SK-N-SH (cell line): ENCODE data around the gene MRI1. TPM values are rescaled to one million over a fixed set of nuclear protein-coding genes. Genes with fewer than 3 reads are reported as not detected.

Experiments
- CTCF ChIA-PET: fragments of 300-600, 350-600 bp; formaldehyde crosslinking; extraction: SDS; loops from one replicate; lab custom pipeline; 2021; lab: Yijun Ruan, JAX
- POLR2A ChIA-PET: fragments of 350-600 bp; sonication (Branson Sonifier 250); formaldehyde crosslinking; extraction: SDS; loops from one replicate; lab custom pipeline; 2020; ENCODE audit warnings: antibody characterized with exemption, inconsistent platforms; lab: Yijun Ruan, JAX
- DNase-seq: peaks from one replicate; pipeline ENCODE4 v3.0.0; 2012
- H2AFZ ChIP-seq: fragments of 200-600 bp; sonication (generic); 2 replicates; pipeline ENCODE4 v1.8.1; 2016; ENCODE audit warnings: antibody characterized with exemption, mild to moderate bottlenecking, low read depth
- H3F3A ChIP-seq: fragments of 200-600 bp; sonication (generic); replicated peaks from 2 replicates; pipeline ENCODE3; 2016; ENCODE audit warnings: antibody characterized with exemption, mild to moderate bottlenecking; ENCODE audit not compliant: insufficient read depth
- H3K27ac ChIP-seq, 2 experiments: fragments of 200-500 bp in 1 of 2; fragments of 200-600 bp in 1 of 2; sonication (Bioruptor generic) in 1 of 2; sonication (generic), shearing (Covaris generic) in 1 of 2; 2 replicates each; pipeline versions ENCODE4 v1.5.1 to v1.6.1; 2014 to 2016; ENCODE audit warnings: low read depth in 2 of 2, inconsistent platforms in 1 of 2, low read length in 1 of 2, mild to moderate bottlenecking in 1 of 2, mixed read lengths in 1 of 2
- H3K27me3 ChIP-seq: fragments of 200-600 bp; sonication (generic), shearing (Covaris generic); 2 replicates; pipeline ENCODE4 v1.6.1; 2016; ENCODE audit warnings: mixed run types; ENCODE audit not compliant: insufficient read depth
- H3K36me3 ChIP-seq, 2 experiments: fragments of 200-500 bp in 1 of 2; fragments of 200-600 bp in 1 of 2; sonication (Bioruptor generic) in 1 of 2; sonication (generic) in 1 of 2; replicated peaks in 1 of 2; 2 replicates each; pipeline versions ENCODE3 to v1.5.1; 2014 to 2016; ENCODE audit warnings: low read length in 1 of 2, mild to moderate bottlenecking in 1 of 2; ENCODE audit not compliant: insufficient read depth in 2 of 2, control insufficient read depth in 1 of 2
- H3K4me1 ChIP-seq, 2 experiments: fragments of 200-500 bp in 1 of 2; fragments of 200-600 bp in 1 of 2; sonication (Bioruptor generic) in 1 of 2; sonication (generic), shearing (Covaris generic) in 1 of 2; 2 replicates each; pipeline versions ENCODE4 v1.5.1 to v1.6.1; 2014 to 2016; ENCODE audit warnings: low read depth in 1 of 2, low read length in 1 of 2, mixed run types in 1 of 2; ENCODE audit not compliant: insufficient read depth in 2 of 2, control insufficient read depth in 1 of 2
- H3K4me2 ChIP-seq: fragments of 200-600 bp; sonication (generic), shearing (Covaris generic); 2 replicates; pipeline ENCODE4 v1.6.1; 2017; ENCODE audit warnings: mixed run types
- H3K4me3 ChIP-seq, 2 experiments: fragments of 200-500 bp in 1 of 2; fragments of 200-600 bp in 1 of 2; sonication (Bioruptor generic) in 1 of 2; sonication (generic), shearing (Covaris generic) in 1 of 2; 2 replicates each; pipeline versions ENCODE4 v1.5.1 to v1.8.1; 2014 to 2016; ENCODE audit warnings: low read depth in 2 of 2, inconsistent platforms in 1 of 2, low read length in 1 of 2, mild to moderate bottlenecking in 1 of 2, mixed read lengths in 1 of 2, moderate library complexity in 1 of 2
- H3K79me2 ChIP-seq: fragments of 200-600 bp; sonication (generic); 2 replicates; pipeline ENCODE4 v1.8.1; 2017; ENCODE audit warnings: mild to moderate bottlenecking; ENCODE audit not compliant: insufficient read depth
- H3K9ac ChIP-seq: fragments of 200-600 bp; sonication (generic); 2 replicates; pipeline ENCODE4 v1.6.1; 2017; ENCODE audit warnings: mixed run types
- H3K9me2 ChIP-seq: fragments of 200-600 bp; sonication (generic); 2 replicates; pipeline ENCODE4 v1.6.1; 2017; ENCODE audit warnings: mixed run types
- H3K9me3 ChIP-seq: fragments of 200-600 bp; sonication (generic); 2 replicates; pipeline ENCODE4 v1.6.1; 2017; ENCODE audit warnings: mixed run types, mild to moderate bottlenecking, moderate library complexity
- H4K20me1 ChIP-seq: fragments of 200-600 bp; sonication (generic); 2 replicates; pipeline ENCODE4 v1.6.1; 2017; ENCODE audit warnings: mild to moderate bottlenecking, mixed run types; ENCODE audit not compliant: insufficient read depth
- CHD2 ChIP-seq: fragments of 150-350 bp; IDR thresholded peaks from 2 replicates; pipeline ENCODE4 v1.6.1; 2018; ENCODE audit warnings: low read length; ENCODE audit not compliant: partially characterized antibody
- EP300 ChIP-seq, 2 experiments: IDR thresholded peaks; 2 replicates each; pipeline versions ENCODE4 v1.4.0 to v1.6.1; 2012; ENCODE audit warnings: borderline replicate concordance in 1 of 2, low read depth in 1 of 2, low read length in 1 of 2
- FOSL2 ChIP-seq: IDR thresholded peaks from 2 replicates; pipeline ENCODE4 v1.4.0; 2012; ENCODE audit warnings: low read depth, mild to moderate bottlenecking, moderate library complexity, borderline replicate concordance
- GABPA ChIP-seq: IDR thresholded peaks from 2 replicates; pipeline ENCODE4 v1.4.0; 2012; ENCODE audit warnings: low read depth, mild to moderate bottlenecking
- MAX ChIP-seq: IDR thresholded peaks from 2 replicates; pipeline ENCODE4 v1.4.0; 2012; ENCODE audit warnings: low read depth
- MEF2A ChIP-seq: IDR thresholded peaks from 2 replicates; pipeline ENCODE4 v1.4.0; 2012; ENCODE audit warnings: low read depth, borderline replicate concordance
- MXI1 ChIP-seq: IDR thresholded peaks from 2 replicates; pipeline ENCODE4 v1.6.1; 2012; ENCODE audit warnings: mild to moderate bottlenecking, low read depth, low read length, improper control_type of control experiment
- NFIC ChIP-seq: IDR thresholded peaks from 2 replicates; pipeline ENCODE4 v1.4.0; 2012; ENCODE audit warnings: borderline replicate concordance
- NRF1 ChIP-seq: IDR thresholded peaks from 2 replicates; pipeline ENCODE4 v1.6.1; 2012; ENCODE audit warnings: low read depth, mild to moderate bottlenecking, low read length
- RFX5 ChIP-seq: IDR thresholded peaks from 2 replicates; pipeline ENCODE4 v1.6.1; 2012; ENCODE audit warnings: mild to moderate bottlenecking, improper control_type of control experiment, low read length
- RXRA ChIP-seq: IDR thresholded peaks from 2 replicates; pipeline ENCODE4 v1.4.0; 2012; ENCODE audit warnings: low read depth, mild to moderate bottlenecking, borderline replicate concordance
- SIN3A ChIP-seq: IDR thresholded peaks from 2 replicates; pipeline ENCODE4 v1.6.1; 2012; ENCODE audit warnings: low read depth, mild to moderate bottlenecking, low read length, moderate library complexity, borderline replicate concordance
- TAF1 ChIP-seq: IDR thresholded peaks from 2 replicates; pipeline ENCODE4 v1.6.1; 2012; ENCODE audit warnings: low read depth, mild to moderate bottlenecking, low read length, moderate library complexity, borderline replicate concordance
- TEAD4 ChIP-seq: IDR thresholded peaks from 2 replicates; pipeline ENCODE4 v1.4.0; 2012; ENCODE audit warnings: mild to moderate bottlenecking, borderline replicate concordance; ENCODE audit not compliant: insufficient read depth
- ZBTB33 ChIP-seq: IDR thresholded peaks from 2 replicates; pipeline ENCODE4 v1.4.0; 2012; ENCODE audit warnings: low read depth, borderline replicate concordance
- WGBS: methylation state at CpG from one replicate; pipeline ENCODE4 v1.1.6; 2017; ENCODE audit warnings: low lambda C conversion rate; 5-methylcytosine and 5-hydroxymethylcytosine counted together
- polyA plus RNA-seq, 3 experiments: library from polyadenylated mRNA; depleted of rRNA; stranded (reverse); fragments of >200 nt; gene quantifications; 2 replicates each; pipeline ENCODE4 v1.2.3, GENCODE V29; 2012

MRI1 gene
- polyA plus RNA-seq, 1 of the 3 experiments (the other 2 are of a cell fraction): 49.6 TPM

- Histone ChIP-seq H3F3A (peaks cover 15% of the 10 kb centered on the region), H3K9me2 (no peaks in the 10 kb centered on the region), H3K9ac (no peak overlapping the region), H4K20me1 (no peaks in the 10 kb centered on the region), H3K4me2 (no peak overlapping the region), H3K79me2 (peaks cover 32% of the 10 kb centered on the region; the same call in 1 of the 2 replicates), H3K27ac (no peak overlapping the region), H3K4me1 (peaks cover 5 to 11% of the 10 kb centered on the region in 2 experiments; a peak in 2 of 4 replicates), H3K27me3 (no peaks in the 10 kb centered on the region), H2AFZ (no peak overlapping the region), H3K9me3 (no peaks in the 10 kb centered on the region), H3K4me3 (no peak overlapping the region), H3K36me3 (peaks cover 13 to 25% of the 10 kb centered on the region in 2 experiments)
- CTCF ChIA-PET: no interaction called here
- TF ChIP-seq GABPA (no peak), TEAD4 (no peak), FOSL2 (no peak), EP300 (IDR thresholded peaks at IDR 0.05; ENCODE audit: borderline replicate concordance in 1 of 2, low read depth in 1 of 2, low read length in 1 of 2) (no peak), NRF1 (no peak), SIN3A (no peak), MXI1 (no peak), MAX (no peak), NFIC (no peak)
- no peak for DNase-seq
- 100% methylated on average over 10 of the region's 19 CpGs for WGBS
- POLR2A ChIA-PET: no interaction called here
Observed at GRCh38 chr19:13768510-13768909, 4.2 kb downstream of the MRI1 start.

- 95% methylated on average over 16 of the region's 16 CpGs for WGBS
- H3K4me1 ChIP-seq: peaks cover 5 to 7% of the 10 kb centered on the region in 2 experiments; a peak in 2 of 4 replicates
- POLR2A ChIA-PET: no interaction called here
Observed at GRCh38 chr19:13770013-13770635, 5.8 kb downstream of the MRI1 start.

More at GRCh38 chr19:13770013-13770635, 5.8 kb downstream of the MRI1 start:
- H3K9me2 ChIP-seq: no peaks in the 10 kb centered on the region
- no peak overlapping the region for H3K4me2 ChIP-seq
- no peaks in the 10 kb centered on the region for H4K20me1 ChIP-seq
- no peaks in the 10 kb centered on the region for H3K27me3 ChIP-seq
- H3K27ac ChIP-seq: no peak overlapping the region
- no peak for DNase-seq
- H3F3A ChIP-seq: peaks cover 20% of the 10 kb centered on the region
- TF ChIP-seq RFX5 (no peak), SIN3A (no peak), NRF1 (no peak), ZBTB33 (no peak), MAX (no peak), TAF1 (no peak), CHD2 (no peak), MEF2A (no peak), RXRA (no peak)
- TF ChIP-seq, all 33 proteins: peak for 0
- H3K36me3 ChIP-seq: peaks cover 13 to 25% of the 10 kb centered on the region in 2 experiments
- no peaks in the 10 kb centered on the region for H3K9me3 ChIP-seq
- CTCF ChIA-PET: no interaction called here
- no peak overlapping the region for H3K9ac ChIP-seq
- H2AFZ ChIP-seq: no peak overlapping the region
- H3K79me2 ChIP-seq: peaks cover 32% of the 10 kb centered on the region
- no peak overlapping the region for H3K4me3 ChIP-seq
